Limb (tissue), 2 donors: Measurements from ENCODE around the gene CDK6.
A peak's percentile ranks its signal among the peaks of the same experiment; 100 is the strongest.

Experiments
- DNase-seq, 2 donors: peaks; one replicate each; pipeline ENCODE4 v3.0.0-alpha.2; 2016; ENCODE audit errors: extremely low spot score in 2 of 2

The CDK6 gene

GRCh38 chr7:92682903-92683539, 153.4 kb downstream of the CDK6 start:
- peak in 1 of 2 donors; percentile 27 for DNase-seq

DNA sequence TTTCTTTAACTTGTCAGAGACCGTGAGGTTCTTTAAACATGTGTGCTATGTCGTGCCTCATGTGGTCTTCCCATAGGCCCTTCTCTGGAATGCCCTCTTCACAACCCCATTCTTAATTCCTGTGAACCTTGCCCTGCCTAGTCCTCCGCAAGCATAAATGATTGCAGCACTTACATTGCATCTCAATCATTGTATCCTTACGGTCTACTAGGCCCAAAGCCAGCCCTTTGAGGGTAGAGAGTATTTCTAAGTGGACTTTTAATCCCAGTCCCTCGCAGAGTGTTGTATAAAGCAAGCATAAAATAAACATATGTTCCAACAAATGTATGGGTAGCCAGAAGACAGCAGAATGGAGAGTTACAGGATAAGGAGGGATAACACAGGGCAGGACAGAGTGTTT, 154.0 kb downstream of the CDK6 start:
- no peak for DNase-seq

DNA sequence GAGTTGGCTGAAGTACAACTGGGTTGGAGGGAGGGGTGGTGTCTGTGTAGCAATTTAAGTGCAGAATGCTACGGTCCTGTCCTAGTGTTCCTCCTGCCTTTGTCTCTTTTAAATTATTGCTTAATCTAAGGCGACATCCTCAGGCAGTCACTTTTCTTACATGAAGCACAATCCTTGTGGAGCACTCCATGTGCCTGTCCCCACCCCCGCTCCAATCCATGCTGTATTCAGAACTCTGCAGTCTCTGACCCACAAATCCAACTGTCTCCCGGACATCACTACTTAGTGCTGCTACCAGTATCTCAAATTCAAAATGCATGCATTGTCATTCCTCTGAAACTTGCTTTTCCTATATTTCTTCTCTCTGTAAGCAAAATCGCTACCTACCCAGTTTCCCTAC, 154.7 kb downstream of the CDK6 start:
- DNase-seq: no peak

DNA sequence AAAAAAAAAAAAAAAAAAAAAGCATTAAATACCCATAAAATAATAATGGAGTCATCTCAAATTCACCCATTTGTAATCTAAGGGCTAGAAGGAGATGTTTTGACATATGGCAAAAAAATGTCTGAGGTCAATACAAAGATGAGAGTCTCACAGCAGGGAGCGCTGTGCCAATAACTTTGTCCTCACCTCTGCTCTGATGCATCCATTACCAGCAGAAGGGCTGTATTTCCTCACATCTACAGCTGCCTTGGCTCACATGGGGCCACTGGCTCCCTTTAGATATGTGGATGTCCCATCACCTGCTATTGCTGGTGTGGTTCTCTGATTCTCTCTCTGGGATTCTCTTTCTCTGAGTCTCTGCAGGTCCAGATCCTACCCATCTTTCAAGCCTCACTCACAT, 155.9 kb downstream of the CDK6 start:
- no peak for DNase-seq

DNA sequence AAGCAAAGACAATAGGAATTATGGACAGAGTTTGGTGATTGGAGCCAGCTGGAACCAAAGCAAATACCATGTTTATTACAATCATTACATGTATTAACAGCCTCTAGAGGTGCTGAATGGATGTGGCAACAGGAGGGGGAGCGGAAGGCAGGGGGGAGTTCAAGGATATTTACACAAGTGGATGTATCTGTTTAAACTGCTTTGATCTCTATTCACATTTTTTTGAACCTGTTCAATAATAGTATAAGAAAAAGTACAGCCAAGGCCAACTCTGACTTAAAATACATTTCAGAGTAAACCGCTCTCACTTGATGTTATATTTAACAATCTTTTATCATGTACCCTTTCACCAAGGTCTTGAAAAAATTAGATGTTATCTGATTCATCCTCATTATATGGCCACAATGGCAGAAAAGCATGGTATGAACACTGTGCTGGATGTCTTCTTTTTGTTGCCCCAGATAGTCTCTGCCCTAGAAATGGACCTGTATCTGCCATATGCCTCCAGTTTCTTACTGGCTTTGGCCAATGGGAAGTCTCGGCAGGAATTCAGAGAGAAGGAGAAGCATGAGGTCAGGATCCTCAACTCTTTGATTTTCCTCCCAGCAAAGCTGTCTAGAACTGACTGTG, 158.0 kb downstream of the CDK6 start:
- no peak for DNase-seq

- no peak for DNase-seq
Measured at GRCh38 chr7:92674379-92674778, 162.0 kb downstream of the CDK6 start.

- DNase-seq: no peak
Measured at GRCh38 chr7:92671505-92672169, 164.7 kb downstream of the CDK6 start.

DNA sequence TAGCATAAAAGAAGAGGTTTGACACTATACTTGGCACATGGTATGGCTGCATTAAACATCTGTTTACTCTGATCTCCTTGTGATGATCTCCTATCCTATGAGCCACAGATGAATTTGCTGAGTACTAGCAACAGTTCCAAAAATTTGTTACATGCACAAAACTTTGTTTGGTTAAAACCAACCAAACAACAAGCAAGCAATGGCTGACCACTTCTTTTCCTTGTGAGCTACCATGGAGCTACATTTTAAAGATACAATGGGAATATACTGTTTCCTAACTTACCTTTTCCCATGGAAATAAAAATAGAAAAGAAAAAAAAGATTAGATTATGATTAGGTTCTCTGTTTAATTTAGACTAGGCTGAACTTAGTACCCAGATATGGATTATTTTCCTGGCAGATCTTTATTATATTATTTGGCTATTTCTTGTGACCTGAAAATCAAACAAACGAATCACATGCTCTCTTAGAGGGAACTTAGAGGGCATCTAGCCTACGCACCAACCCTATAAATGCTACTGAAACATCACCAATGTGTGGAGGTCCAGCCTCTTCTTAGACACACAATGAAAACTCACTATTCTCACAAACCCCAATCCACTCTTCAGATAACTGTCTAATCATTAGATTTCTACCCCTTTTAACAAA, 166.0 kb downstream of the CDK6 start:
- no peak for DNase-seq

DNA sequence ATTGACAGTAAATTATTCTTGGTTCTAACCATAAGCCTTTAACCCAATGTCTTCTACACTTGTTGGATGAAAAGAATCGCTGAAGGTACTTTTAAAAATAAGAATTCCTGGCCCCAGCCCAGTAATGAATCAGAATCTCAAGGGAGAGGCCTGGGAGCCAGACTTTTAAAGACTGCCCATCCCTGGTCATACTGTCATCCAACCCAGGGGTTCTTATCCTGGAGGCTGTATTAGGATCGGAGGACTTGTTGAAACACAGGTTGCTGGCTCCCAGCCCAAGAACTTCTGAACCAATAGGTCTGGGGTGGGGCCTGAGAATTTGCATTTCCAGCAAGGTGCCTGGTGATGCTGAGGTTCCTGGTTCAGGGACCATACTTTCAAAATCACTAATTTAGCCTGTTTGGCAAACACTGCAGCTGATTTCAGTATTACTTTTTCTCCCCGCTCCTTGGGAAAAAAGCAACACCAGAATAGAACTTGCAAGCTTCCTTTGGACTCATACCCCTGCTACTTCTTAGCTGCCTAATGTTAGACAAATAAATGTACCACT, 166.7 kb downstream of the CDK6 start:
- DNase-seq: no peak

- no peak for DNase-seq
Measured at GRCh38 chr7:92668564-92668963, 167.8 kb downstream of the CDK6 start.

- no peak for DNase-seq
Measured at GRCh38 chr7:92667816-92668535, 168.4 kb downstream of the CDK6 start.

GRCh38 chr7:92665926-92666325, 170.4 kb downstream of the CDK6 start:
- no peak for DNase-seq

GRCh38 chr7:92661651-92662050, 174.7 kb downstream of the CDK6 start:
- no peak for DNase-seq

- no peak for DNase-seq
Measured at GRCh38 chr7:92658671-92659070, 177.7 kb downstream of the CDK6 start.

- no peak for DNase-seq
Measured at GRCh38 chr7:92657391-92657790, 179.0 kb downstream of the CDK6 start.

DNA sequence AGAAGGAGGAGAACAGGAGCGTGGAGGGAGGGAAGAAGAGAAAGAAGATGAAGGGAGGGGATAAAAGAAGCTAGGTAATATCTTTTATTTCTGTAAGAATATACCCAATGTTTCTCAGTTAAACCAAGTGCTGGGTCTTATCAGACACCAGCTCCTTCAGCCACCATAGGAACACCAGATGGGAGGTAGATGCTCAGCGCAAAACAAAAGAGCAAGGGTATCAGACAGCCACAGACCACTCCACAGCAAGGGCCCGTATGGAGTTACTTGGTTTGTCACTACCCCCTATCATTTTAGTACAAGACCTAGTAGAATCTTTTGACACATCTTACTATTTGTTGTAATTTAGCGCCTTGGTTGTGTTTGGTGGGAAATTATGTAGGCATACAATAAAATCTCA, 180.3 kb downstream of the CDK6 start:
- no peak for DNase-seq

DNA sequence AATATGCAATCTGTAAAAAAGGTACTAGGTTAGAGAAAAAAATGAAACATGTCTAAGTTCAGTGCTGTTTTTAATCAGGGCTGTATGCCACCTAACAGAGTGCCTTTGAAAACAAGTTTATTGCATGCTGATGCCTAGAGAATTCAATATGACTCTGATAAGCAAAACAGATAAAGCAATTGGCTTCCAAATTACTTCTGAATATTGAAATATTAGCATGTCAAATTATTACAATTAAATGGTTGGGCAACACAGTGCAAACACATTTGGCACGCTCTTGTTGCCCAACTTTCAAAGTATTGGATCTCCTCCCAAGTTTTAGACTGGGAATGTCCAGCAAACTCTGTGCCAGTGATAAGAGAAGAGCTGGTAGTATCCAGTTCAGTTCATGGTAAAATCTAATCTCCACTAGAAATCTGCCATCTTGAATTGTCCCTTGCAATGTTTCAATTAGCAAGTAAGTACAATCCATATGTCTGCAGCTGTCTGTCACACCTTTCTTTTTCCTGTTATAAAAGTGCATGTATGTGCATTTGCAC, 181.0 kb downstream of the CDK6 start:
- DNase-seq: no peak

GRCh38 chr7:92653136-92653535, 183.2 kb downstream of the CDK6 start:
- DNase-seq: no peak

DNA sequence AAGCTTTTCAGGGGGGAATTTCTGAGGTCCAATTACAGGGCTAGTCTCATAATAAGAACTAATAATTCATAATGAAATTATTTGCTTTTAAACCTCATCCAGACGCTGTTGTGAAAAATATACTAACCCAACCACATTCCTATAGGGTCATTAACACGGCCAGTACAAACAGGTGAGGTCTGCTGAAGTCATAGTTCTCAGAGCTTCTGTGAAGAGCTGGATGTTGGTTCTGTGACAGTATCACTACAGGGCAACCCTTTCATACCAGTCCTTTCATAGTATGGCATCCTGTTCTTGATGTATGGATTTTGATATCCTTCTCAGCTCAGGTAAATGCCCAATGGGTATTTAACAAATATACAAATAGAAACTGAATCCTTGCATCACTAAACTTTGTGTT, 183.8 kb downstream of the CDK6 start:
- no peak for DNase-seq

- no peak for DNase-seq
Measured at GRCh38 chr7:92650391-92650790, 186.0 kb downstream of the CDK6 start.

GRCh38 chr7:92648067-92648466, 188.3 kb downstream of the CDK6 start:
- no peak for DNase-seq
